GM23248 (cell line): Measurements from ENCODE around the gene OR6V1.

Source experiments
- EZH2 ChIP-seq: fragments of 200-600 bp; sonication (generic); IDR thresholded peaks from 2 replicates; pipeline ENCODE4 v1.6.1; 2018; ENCODE audit warnings: antibody characterized with exemption, mild to moderate bottlenecking; ENCODE audit not compliant: insufficient read depth, poor library complexity, severe bottlenecking
- EZH2phosphoT487 ChIP-seq: fragments of 200-600 bp; sonication (generic); IDR thresholded peaks from 2 replicates; pipeline ENCODE4 v1.6.1; 2018; ENCODE audit warnings: antibody characterized with exemption, moderate library complexity, mild to moderate bottlenecking, low read depth; ENCODE audit not compliant: insufficient read depth

GRCh38 chr7:143027032-143027431 lies 25.1 kb upstream of the OR6V1 start, which contains the start of gene OR9A2:
- no peak for TF ChIP-seq EZH2
- no peak for TF ChIP-seq EZH2phosphoT487
